BLaER1 treated with 17β-estradiol and CSF1 and Interleukin-3, amounts not matched to agents 10 nM and 100 nM (cell line): Measurements from ENCODE around the gene EREG.

Source experiments
- H3K27ac ChIP-seq, 11 experiments: shearing (Covaris generic); formaldehyde crosslinking; 2 replicates each; pipeline ENCODE4 v1.8.1; 2022
- H3K27me3 ChIP-seq, 11 experiments: shearing (Covaris generic); formaldehyde crosslinking; 2 replicates each; pipeline ENCODE4 v1.8.1; 2022
- H3K36me3 ChIP-seq, 11 experiments: shearing (Covaris generic); formaldehyde crosslinking; 2 replicates each; pipeline ENCODE4 v1.8.1; 2022
- H3K4me1 ChIP-seq, 10 experiments: shearing (Covaris generic); formaldehyde crosslinking; 2 replicates each; pipeline ENCODE4 v1.8.1; 2022
- H3K4me2 ChIP-seq, 11 experiments: shearing (Covaris generic); formaldehyde crosslinking; 2 replicates each; pipeline ENCODE4 v1.8.1; 2022
- H3K4me3 ChIP-seq, 10 experiments: shearing (Covaris generic); formaldehyde crosslinking; 2 replicates each; pipeline ENCODE4 v1.8.1; 2022
- H3K9ac ChIP-seq, 11 experiments: shearing (Covaris generic); formaldehyde crosslinking; 2 replicates each; pipeline ENCODE4 v1.8.1; 2022
- H3K9me3 ChIP-seq, 11 experiments: shearing (Covaris generic); formaldehyde crosslinking; replicated peaks in 1 of 11; 2 replicates each; pipeline ENCODE4 v1.8.1; 2022
- H4K20me1 ChIP-seq, 11 experiments: shearing (Covaris generic); formaldehyde crosslinking; 2 replicates each; pipeline ENCODE4 v1.8.1; 2022
- Cebpa-rat ChIP-seq, 11 experiments: shearing (Covaris generic); IDR thresholded peaks; 2 replicates each; pipeline ENCODE4 v1.8.1; 2022

The EREG gene

DNA sequence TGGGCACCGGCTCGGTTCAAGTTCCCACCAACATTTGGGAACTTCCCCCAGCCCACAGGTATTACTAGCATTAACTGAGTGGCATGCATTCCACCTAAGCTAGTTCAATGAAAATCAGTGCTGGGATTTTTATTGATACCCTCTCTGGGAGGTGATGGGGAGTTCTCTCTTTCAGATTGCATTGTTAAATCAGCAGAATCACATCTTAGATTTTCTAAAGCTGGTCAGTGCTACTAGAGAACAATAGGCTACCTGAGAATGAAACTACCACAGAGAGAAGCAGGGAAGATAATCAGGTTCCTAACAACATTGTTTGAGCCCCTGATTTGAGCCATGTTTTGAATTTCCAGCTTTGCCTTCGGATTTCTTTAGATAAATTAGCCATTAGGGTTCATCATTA lies 40.7 kb upstream of the EREG start:
- Histone ChIP-seq H3K4me2 (no peak overlapping the region), H3K27me3 (no peaks in the 10 kb centered on the region), H3K9me3 (no peaks in the 10 kb centered on the region), H3K9ac (no peak overlapping the region), H4K20me1 (no peaks in the 10 kb centered on the region), H3K27ac (no peak overlapping the region), H3K4me1 (peaks cover 0 to 10% (median 0%) of the 10 kb centered on the region in 10 experiments; a peak in 6 of 20 replicates), H3K4me3 (no peak overlapping the region), H3K36me3 (no peaks in the 10 kb centered on the region)
- TF ChIP-seq Cebpa-rat (IDR thresholded peaks at IDR 0.05) = no peak

DNA sequence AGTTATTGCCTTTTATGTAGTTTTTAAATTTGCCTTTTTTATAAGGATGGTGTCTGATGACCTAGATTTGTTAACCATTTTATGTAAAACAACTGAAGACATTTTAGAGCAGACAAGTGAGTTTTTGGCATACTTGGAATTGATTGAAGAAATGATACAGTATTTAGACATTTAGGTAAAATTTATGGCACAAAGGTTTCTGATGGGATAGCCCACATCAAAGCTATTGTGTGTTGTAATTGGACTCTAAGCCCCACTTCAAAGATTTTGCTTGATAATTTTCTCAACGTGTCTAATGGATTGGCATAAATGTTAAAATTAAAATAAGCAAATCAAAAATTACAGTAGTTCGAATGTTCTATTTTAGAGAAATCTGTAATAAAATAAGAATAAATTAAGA lies 39.1 kb upstream of the EREG start:
- TF ChIP-seq Cebpa-rat (IDR thresholded peaks at IDR 0.05) = no peak
- H3K4me3 ChIP-seq = no peak overlapping the region
- no peak overlapping the region for H3K27ac ChIP-seq
- H3K27me3 ChIP-seq = no peaks in the 10 kb centered on the region
- no peaks in the 10 kb centered on the region for H3K36me3 ChIP-seq
- no peak overlapping the region for H3K4me2 ChIP-seq
- H3K9ac ChIP-seq = no peak overlapping the region
- H4K20me1 ChIP-seq = no peaks in the 10 kb centered on the region
- H3K9me3 ChIP-seq = no peaks in the 10 kb centered on the region
- peaks cover 0 to 10% (median 0%) of the 10 kb centered on the region in 10 experiments; a peak in 6 of 20 replicates for H3K4me1 ChIP-seq

DNA sequence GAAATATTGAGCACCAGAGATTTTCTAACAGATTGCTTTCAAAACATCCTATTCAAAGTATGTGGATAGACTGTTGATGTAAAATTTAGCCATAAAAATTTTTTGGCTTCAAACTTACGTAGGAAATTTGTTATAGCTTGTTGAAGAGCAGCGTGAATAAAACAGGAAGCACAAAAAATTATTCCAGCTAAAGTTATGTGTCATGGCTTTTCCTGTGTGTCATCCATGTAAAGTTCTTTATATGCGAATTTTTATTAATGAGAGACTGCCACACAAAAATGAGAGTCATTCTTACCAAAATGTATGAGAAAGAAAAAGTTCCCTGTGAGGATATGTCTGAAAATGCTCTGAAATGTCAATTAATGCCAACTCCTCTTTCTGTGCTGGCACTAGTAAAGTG lies 37.2 kb upstream of the EREG start:
- peak overlapping the region in 3 of 11 experiments; percentile 8 to 53 (median 24); a peak in 3 of 22 replicates for H3K4me2 ChIP-seq

DNA sequence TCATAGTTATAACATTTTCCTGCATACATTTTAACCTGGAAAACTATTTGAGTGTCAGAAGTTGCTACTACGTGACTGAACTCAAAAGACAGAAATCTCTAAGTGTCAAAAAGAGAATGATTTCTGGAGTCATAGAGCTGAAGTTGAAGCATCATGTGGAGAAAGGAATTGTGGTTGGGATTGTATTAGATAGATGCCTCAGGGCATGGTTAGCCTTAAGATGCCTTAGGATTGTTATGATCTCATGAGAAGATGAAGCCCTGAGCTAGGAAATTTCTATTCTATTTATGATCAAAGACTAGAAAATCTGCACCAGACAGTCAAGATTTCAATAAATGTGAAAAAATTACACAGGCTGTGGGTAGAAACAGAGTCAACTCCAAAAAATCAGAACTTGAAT lies 36.4 kb upstream of the EREG start:
- H4K20me1 ChIP-seq = no peaks in the 10 kb centered on the region
- no peak overlapping the region for H3K9ac ChIP-seq
- H3K4me2 ChIP-seq = no peak overlapping the region
- no peak overlapping the region for H3K27ac ChIP-seq
- no peaks in the 10 kb centered on the region for H3K36me3 ChIP-seq
- no peaks in the 10 kb centered on the region for H3K9me3 ChIP-seq
- H3K4me3 ChIP-seq = no peak overlapping the region
- TF ChIP-seq Cebpa-rat (IDR thresholded peaks at IDR 0.05) = no peak
- peaks cover 0 to 10% (median 2%) of the 10 kb centered on the region in 10 experiments; a peak in 10 of 20 replicates for H3K4me1 ChIP-seq
- H3K27me3 ChIP-seq = no peaks in the 10 kb centered on the region

More for the DNA sequence above, 37.2 kb upstream of the EREG start:
- TF ChIP-seq Cebpa-rat (IDR thresholded peaks at IDR 0.05) = no peak
- H3K4me3 ChIP-seq = no peak overlapping the region
- no peaks in the 10 kb centered on the region for H3K36me3 ChIP-seq
- H3K9me3 ChIP-seq = no peaks in the 10 kb centered on the region
- H3K27ac ChIP-seq = no peak overlapping the region
- H3K9ac ChIP-seq = no peak overlapping the region
- H3K27me3 ChIP-seq = no peaks in the 10 kb centered on the region
- no peaks in the 10 kb centered on the region for H4K20me1 ChIP-seq
- peaks cover 0 to 10% (median 0%) of the 10 kb centered on the region in 10 experiments; a peak in 6 of 20 replicates for H3K4me1 ChIP-seq

GRCh38 chr4:74329307-74329706 lies 35.6 kb upstream of the EREG start:
- Histone ChIP-seq H3K9me3 (peaks cover 3 to 5% (median 5%) of the 10 kb centered on the region in 11 experiments; a peak in 16 of 22 replicates), H3K4me3 (no peak overlapping the region), H3K27ac (no peak overlapping the region)

DNA sequence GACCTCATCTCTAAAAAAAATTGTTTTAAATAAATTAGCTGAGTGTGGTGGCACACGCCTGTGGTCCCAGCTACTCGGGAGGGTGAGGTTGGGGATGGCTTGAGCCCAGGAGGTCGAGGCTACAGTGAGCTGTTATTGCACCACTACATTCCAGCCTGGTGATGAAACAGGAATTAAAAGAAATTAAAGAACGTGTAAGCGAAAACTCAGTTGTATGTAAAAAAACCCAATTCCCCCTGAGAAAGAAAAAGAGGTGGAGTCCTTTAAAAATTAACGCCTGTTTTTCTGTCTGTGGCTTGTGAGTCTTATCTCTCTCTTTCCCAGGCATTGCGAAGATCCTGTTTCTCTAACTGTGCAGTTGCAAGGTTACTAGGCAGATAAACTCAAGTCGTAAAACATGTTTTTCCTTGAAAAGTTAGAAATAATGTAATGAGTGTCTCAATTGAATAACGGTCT lies 34.6 kb upstream of the EREG start:
- H3K4me2 ChIP-seq = no peak overlapping the region
- H4K20me1 ChIP-seq = no peaks in the 10 kb centered on the region
- no peak overlapping the region for H3K27ac ChIP-seq
- peaks cover 7 to 14% (median 12%) of the 10 kb centered on the region in 11 experiments; a peak in 17 of 22 replicates for H3K9me3 ChIP-seq
- no peaks in the 10 kb centered on the region for H3K27me3 ChIP-seq
- peaks cover 0 to 10% (median 3%) of the 10 kb centered on the region in 10 experiments; a peak in 13 of 20 replicates for H3K4me1 ChIP-seq
- no peak overlapping the region for H3K9ac ChIP-seq
- TF ChIP-seq Cebpa-rat (IDR thresholded peaks at IDR 0.05) = no peak
- no peak overlapping the region for H3K4me3 ChIP-seq
- H3K36me3 ChIP-seq = no peaks in the 10 kb centered on the region

More at GRCh38 chr4:74329307-74329706, 35.6 kb upstream of the EREG start:
- H3K4me1 ChIP-seq = peaks cover 0 to 10% (median 3%) of the 10 kb centered on the region in 10 experiments; a peak in 10 of 20 replicates
- H3K27me3 ChIP-seq = no peaks in the 10 kb centered on the region
- TF ChIP-seq Cebpa-rat (IDR thresholded peaks at IDR 0.05) = no peak
- H3K36me3 ChIP-seq = no peaks in the 10 kb centered on the region
- H3K9ac ChIP-seq = no peak overlapping the region
- H3K4me2 ChIP-seq = no peak overlapping the region
- H4K20me1 ChIP-seq = no peaks in the 10 kb centered on the region

DNA sequence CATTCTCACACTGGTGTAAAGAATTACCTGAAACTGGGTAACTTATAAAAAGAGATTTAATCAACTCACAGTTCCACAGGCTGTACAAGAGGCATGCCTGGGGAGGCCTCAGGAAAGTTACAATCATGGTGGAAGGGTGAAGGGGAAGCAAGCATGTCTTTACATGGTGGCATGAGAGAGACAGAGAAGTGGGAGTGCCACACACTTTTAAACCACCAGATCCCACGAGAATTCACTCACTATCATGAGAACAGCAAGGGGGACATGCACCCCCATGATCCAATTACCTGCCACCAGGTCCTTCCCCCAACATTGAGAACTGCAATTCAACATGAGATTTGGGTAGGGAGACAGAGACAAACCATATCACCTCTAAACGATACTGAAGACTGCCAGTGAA lies 33.7 kb upstream of the EREG start:
- Histone ChIP-seq H3K4me2 (no peak overlapping the region), H4K20me1 (no peaks in the 10 kb centered on the region), H3K36me3 (no peaks in the 10 kb centered on the region), H3K9me3 (peaks cover 7 to 14% (median 12%) of the 10 kb centered on the region in 11 experiments; a peak in 17 of 22 replicates), H3K4me1 (peaks cover 0 to 18% (median 9%) of the 10 kb centered on the region in 10 experiments; a peak in 15 of 20 replicates), H3K27ac (no peak overlapping the region), H3K27me3 (no peaks in the 10 kb centered on the region), H3K9ac (no peak overlapping the region), H3K4me3 (no peak overlapping the region)
- TF ChIP-seq Cebpa-rat (IDR thresholded peaks at IDR 0.05) = no peak

GRCh38 chr4:74331944-74332343 lies 33.0 kb upstream of the EREG start:
- Histone ChIP-seq H3K27ac (no peak overlapping the region), H3K4me2 (no peak overlapping the region), H3K27me3 (no peaks in the 10 kb centered on the region), H4K20me1 (no peaks in the 10 kb centered on the region), H3K36me3 (no peaks in the 10 kb centered on the region), H3K9me3 (peaks cover 7 to 14% (median 12%) of the 10 kb centered on the region in 11 experiments; a peak in 17 of 22 replicates), H3K9ac (no peak overlapping the region), H3K4me1 (peaks cover 0 to 18% (median 9%) of the 10 kb centered on the region in 10 experiments; a peak in 15 of 20 replicates), H3K4me3 (no peak overlapping the region)
- no peak for TF ChIP-seq Cebpa-rat (IDR thresholded peaks at IDR 0.05)

DNA sequence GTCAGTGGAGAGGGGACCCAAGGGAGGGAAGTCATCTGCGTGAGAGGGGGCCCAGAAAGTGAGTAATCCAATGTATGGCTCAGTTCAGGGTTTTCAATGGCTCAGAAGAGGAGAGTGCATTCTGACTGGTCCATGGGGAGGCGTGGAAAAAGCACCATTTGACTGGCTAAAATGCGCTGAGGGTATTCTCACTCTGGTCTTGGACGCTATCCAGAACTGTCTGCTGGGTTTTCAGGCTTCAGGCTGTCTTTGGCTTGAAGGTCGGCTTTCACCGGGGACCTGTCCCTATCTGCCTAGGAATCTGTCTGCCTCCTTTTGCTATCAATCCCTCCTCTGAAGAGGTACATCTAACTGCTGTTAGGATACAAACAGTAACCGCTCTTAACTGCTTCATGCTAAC lies 30.3 kb upstream of the EREG start:
- H3K9ac ChIP-seq = no peak overlapping the region
- H4K20me1 ChIP-seq = no peaks in the 10 kb centered on the region
- no peaks in the 10 kb centered on the region for H3K36me3 ChIP-seq
- H3K4me2 ChIP-seq = no peak overlapping the region
- peaks cover 7 to 14% (median 12%) of the 10 kb centered on the region in 11 experiments; a peak in 17 of 22 replicates for H3K9me3 ChIP-seq
- H3K4me1 ChIP-seq = peaks cover 0 to 16% (median 8%) of the 10 kb centered on the region in 10 experiments; a peak in 14 of 20 replicates
- no peak for TF ChIP-seq Cebpa-rat (IDR thresholded peaks at IDR 0.05)
- H3K27ac ChIP-seq = no peak overlapping the region
- no peak overlapping the region for H3K4me3 ChIP-seq
- no peaks in the 10 kb centered on the region for H3K27me3 ChIP-seq
